ENCODE results near the gene MAST4.

Gene MAST4

DNA sequence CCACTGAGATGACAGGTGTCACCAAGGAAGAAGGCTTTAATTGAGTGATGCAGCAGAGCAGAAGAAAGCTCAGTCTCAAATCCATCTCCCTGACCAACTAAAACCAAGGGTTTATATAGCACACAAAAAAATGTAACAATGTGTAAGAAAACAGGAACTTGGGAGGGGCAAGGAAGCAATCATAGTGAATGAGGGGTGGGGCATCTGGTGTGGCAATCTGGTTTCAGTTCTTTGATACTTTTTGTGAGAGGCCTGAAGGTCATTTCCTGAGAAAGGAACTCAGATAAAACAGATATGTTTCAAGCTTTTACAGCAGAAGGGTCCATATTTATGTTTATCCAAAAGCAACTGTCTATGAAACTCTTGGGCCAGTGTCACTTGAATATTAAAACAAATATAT is 580.7 kb downstream of the MAST4 start:
- DNase-seq, result no peak

GRCh38 chr5:67178085-67178484 is 581.9 kb downstream of the MAST4 start:
- no peak for DNase-seq

GRCh38 chr5:67178966-67179365 is 582.8 kb downstream of the MAST4 start:
- no peak for DNase-seq

DNA sequence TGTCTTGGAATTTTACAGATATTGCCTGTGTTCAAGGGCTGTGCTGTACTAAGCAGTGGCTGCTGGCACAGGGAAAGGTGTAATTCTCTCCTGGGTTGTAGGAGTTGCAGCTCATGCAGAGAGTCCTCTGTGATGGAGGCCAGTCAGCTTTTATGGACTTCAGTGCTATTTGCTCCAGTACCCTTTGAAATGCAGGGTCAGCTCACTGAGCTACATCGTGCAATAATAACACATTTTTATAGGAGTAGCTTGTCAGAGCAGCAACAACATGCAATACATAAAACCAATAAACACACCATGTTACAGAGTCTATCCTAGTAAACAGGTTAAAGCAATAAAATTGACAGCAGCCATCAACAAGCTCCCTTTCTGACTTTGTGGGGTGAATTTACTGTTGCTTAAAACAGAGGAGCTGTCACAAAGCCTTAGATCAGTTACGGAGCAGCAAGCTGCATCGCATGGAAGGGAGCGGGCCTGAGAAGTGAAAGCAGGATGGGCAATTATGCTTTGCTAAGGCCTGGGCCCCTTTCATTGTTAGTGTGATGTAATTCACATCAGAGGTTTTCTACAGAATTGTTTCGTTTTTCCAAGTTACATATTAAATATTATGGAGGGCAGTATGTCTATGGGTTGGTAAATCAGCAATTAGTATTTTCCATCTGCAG is 583.6 kb downstream of the MAST4 start:
- DNase-seq, result no peak

DNA sequence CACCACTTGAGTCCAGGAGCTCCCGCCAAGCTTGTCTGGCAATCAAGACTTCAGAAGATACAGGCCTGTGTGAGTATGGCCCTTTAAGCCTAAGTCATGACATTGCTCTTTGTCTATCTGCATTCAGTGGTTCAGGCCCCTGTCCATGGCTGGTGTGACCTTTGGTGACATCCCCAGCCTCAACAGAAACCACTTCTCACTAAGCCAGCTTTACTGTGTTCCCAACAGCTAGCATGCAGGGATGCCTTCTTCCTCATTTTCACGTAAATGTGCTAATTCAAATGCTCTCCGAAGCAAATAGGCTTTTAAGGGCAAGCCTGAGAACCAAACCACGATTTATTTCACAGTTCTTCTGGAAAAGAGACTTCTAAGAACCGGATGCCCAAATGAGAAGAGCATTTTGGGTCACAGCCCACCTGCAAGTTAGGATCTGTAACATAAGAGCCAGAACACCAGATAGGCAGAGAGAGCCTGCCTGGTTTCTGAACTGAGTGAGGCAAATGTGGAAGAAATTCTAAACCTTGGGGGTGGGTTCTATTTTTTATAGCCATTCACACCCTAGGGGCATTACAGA is 585.5 kb downstream of the MAST4 start:
- DNase-seq, result no peak

- DNase-seq, result no peak
Measured at GRCh38 chr5:67182301-67182790, 586.2 kb downstream of the MAST4 start.

- no peak for DNase-seq
Measured at GRCh38 chr5:67183859-67184258, 587.7 kb downstream of the MAST4 start.

- DNase-seq, result no peak
Measured at GRCh38 chr5:67187006-67187715, 591.0 kb downstream of the MAST4 start.

DNA sequence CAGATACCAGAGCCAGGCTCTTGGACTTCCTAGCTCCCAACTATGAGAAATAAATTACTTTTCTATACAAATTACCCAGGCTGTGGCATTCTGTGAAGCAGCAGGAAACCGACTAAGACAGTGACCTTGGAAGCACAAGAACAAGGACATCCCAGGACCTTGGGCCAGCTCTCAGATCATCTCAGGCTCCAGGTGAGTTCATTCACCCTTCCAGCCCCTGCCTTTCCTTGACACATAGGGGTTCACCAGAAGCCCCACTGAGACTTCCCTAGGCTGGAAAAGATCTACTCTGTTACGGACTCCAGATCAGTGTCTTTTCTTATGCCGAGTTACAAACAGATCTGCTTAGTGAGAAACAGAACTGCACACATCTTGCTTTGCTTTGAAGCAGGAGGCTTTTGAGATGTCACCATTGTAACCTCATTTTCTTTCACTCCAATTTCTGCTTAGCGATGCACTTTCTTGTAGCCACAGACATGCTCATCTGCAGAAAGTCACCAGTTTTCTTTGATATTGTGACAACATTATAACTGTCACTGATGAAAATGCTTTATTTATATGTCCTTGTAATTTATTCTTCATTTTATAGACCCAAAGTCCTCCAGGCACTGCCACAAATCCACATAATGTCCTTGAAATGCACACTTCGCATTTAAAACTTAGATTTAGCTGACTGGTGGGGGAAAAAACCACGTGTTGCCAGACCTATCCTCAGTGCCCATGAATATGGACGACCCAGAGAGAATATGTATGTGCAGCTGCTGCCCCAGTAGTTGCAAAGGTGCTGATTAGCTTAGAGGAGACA is 592.3 kb downstream of the MAST4 start:
- DNase-seq, result no peak

DNA sequence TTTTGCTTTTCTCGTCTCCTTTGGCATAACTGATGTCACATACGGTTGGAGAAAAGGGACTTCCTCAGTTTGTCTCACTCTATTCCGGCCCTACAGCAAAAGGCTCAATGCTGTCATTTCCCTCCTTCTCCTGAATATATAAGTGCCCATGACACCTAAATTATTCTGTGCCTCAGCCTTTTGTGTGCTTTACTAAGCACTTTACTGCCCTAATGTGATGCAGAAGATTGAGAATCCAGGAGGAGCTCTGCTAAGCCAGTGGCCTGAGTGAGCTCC is 592.8 kb downstream of the MAST4 start:
- no peak for DNase-seq

DNA sequence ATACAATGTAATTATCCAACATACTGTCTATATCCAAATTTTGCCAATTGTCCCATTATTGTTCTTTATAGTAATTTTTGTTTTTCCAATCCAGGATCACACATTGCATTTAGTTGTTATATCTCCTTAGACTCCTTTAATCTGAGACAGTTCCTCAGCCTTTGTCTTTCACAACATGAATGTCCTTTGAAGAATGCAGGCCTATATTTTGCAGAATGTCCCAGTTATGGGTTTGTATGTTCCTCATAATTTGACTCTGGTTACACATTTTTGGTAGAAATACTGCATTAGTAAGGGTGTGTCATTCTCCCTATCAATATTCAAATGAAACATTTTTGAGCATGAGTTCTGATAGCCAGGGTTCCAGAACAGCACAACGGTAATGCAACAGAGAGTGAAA is 593.7 kb downstream of the MAST4 start:
- no peak for DNase-seq

GRCh38 chr5:67190410-67190809 is 594.2 kb downstream of the MAST4 start:
- no peak for DNase-seq

GRCh38 chr5:67190861-67191260 is 594.7 kb downstream of the MAST4 start:
- no peak for DNase-seq

- no peak for DNase-seq
Measured at GRCh38 chr5:67192719-67193438, 596.7 kb downstream of the MAST4 start.

DNA sequence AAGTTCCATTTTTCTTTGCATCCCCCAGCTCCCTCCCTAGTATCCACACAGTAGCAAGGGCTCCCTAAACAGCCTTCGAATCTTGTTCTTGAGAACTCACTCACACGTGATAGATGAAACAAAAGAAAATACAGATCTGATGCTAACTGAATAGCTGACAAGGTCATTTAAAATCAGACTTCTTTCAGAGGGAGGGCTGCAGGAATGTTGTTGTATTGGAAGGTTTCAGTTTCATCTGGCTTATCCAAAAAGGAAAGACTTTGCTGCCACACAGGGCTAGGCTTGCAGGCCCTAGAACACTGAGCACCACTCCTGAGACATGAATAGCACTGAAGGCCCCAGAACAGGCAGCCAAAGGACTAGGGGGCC is 597.2 kb downstream of the MAST4 start:
- no peak for DNase-seq

DNA sequence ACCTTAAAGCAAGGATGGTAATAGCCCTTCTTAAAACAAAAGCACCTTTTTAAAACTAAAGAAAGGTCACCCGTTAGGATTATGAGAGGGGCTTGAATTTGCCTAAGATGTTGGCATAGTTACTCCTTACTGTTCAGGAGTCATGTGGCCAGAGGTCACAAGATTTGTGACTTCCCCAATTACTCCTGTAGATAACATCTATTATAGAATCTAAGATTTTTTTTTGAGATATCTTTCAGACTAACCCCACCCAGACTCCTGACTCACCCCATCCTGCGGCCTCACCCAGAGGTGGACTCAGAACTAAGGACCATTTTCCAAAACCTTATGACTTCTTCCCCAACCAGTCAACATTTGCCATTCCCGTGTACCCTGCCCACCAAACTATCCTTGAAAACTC is 598.0 kb downstream of the MAST4 start:
- DNase-seq, result no peak

DNA sequence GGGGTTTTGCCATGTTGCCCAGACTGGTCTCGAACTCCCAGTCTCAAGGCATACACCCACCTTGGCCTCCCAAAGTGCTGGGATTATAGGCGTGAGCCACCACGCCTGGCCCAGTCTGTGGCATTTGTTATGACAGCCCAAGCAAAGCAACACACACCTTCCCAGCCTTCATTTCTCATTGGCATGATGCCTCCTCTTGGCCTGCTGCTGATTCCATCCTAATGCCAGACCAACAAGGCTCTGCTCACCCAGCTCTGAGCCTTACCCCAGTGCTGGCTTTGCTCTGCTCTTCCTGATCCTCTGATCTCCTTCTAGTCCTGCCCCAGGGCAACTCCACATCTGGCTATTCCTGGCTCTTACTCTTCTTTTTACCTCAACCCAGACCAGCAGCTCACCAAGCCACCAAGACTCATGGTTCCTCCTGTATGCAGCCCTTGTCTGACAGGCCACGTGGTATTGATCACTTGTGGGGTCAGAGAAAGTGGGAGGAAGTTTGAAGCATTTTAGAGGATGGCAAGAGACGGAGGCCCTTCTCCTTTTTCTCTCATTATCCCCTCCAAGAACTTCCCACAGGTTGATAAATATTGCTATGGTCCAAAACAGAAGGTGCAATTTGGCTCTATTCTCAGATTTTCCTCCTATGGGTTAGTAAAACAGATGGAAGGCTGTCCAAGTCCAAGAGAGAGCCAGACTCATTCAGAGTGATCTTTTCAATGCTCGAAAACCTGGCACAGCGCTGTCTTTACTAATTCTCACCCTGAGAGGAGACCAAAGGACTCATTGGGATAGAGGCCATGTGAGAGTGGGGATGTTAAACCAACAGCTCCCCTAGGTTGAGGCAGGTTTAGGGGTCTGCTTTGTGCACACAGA is 599.4 kb downstream of the MAST4 start:
- DNase-seq, result no peak

- no peak for DNase-seq
Measured at GRCh38 chr5:67196537-67197059, 600.4 kb downstream of the MAST4 start, which contains the start of gene CD180. CD180 (minus strand) TSS chr5:67196799; CDS start chr5:67196641, 158 bp downstream.

GRCh38 chr5:67197536-67197935 is 601.3 kb downstream of the MAST4 start:
- DNase-seq, result no peak

- no peak for DNase-seq
Measured at GRCh38 chr5:67198917-67199316, 602.7 kb downstream of the MAST4 start.

GRCh38 chr5:67199859-67200258 is 603.7 kb downstream of the MAST4 start:
- no peak for DNase-seq

Data from CD4-positive, alpha-beta T cell treated with Interleukin-10 for 1 hour (primary cell).